Measurements from ENCODE around the gene BOD1L2. TPM values are rescaled to one million over a fixed set of nuclear protein-coding genes. Genes with fewer than 3 reads are reported as not detected.

BOD1L2 gene
- not detected in 2 replicates for total RNA-seq

GRCh38 chr18:57146956-57147636 lies at the start of gene BOD1L2:
Gene BOD1L2, plus strand, starts transcription at chr18:57147087. Its CDS starts 226 bp downstream, at chr18:57147313.
- no peak for DNase-seq (ENCODE audit: extremely low read depth, low read depth, low spot score)

- DNase-seq (ENCODE audit: extremely low read depth, low read depth, low spot score): no peak
These were observed 39.6 kb upstream of the BOD1L2 start for GRCh38 chr18:57107140-57107832.

GRCh38 chr18:57110290-57110689 lies 36.6 kb upstream of the BOD1L2 start:
- no peak for DNase-seq (ENCODE audit: extremely low read depth, low read depth, low spot score)

GRCh38 chr18:57113799-57114420 lies 33.0 kb upstream of the BOD1L2 start:
- no peak for DNase-seq (ENCODE audit: extremely low read depth, low read depth, low spot score)

GRCh38 chr18:57116598-57117132 lies 30.2 kb upstream of the BOD1L2 start:
- DNase-seq (ENCODE audit: extremely low read depth, low read depth, low spot score): no peak

- no peak for DNase-seq (ENCODE audit: extremely low read depth, low read depth, low spot score)
These were observed 25.3 kb upstream of the BOD1L2 start for GRCh38 chr18:57121542-57122112.

- no peak for DNase-seq (ENCODE audit: extremely low read depth, low read depth, low spot score)
These were observed 23.9 kb upstream of the BOD1L2 start for GRCh38 chr18:57122936-57123510.

- no peak for DNase-seq (ENCODE audit: extremely low read depth, low read depth, low spot score)
These were observed 21.3 kb upstream of the BOD1L2 start for GRCh38 chr18:57125627-57126026.

- no peak for DNase-seq (ENCODE audit: extremely low read depth, low read depth, low spot score)
These were observed 18.5 kb upstream of the BOD1L2 start for GRCh38 chr18:57128220-57128932.

GRCh38 chr18:57131101-57131500 lies 15.8 kb upstream of the BOD1L2 start:
- no peak for DNase-seq (ENCODE audit: extremely low read depth, low read depth, low spot score)

GRCh38 chr18:57131782-57132181 lies 15.1 kb upstream of the BOD1L2 start:
- DNase-seq (ENCODE audit: extremely low read depth, low read depth, low spot score): no peak

GRCh38 chr18:57134618-57135135 lies 12.2 kb upstream of the BOD1L2 start:
- no peak for DNase-seq (ENCODE audit: extremely low read depth, low read depth, low spot score)

GRCh38 chr18:57135699-57136098 lies 11.2 kb upstream of the BOD1L2 start:
- no peak for DNase-seq (ENCODE audit: extremely low read depth, low read depth, low spot score)

- no peak for DNase-seq (ENCODE audit: extremely low read depth, low read depth, low spot score)
These were observed 9.0 kb upstream of the BOD1L2 start for GRCh38 chr18:57137847-57138246.

GRCh38 chr18:57141208-57142129 lies 5.4 kb upstream of the BOD1L2 start:
- DNase-seq (ENCODE audit: extremely low read depth, low read depth, low spot score): no peak

GRCh38 chr18:57142324-57142723 lies 4.6 kb upstream of the BOD1L2 start:
- no peak for DNase-seq (ENCODE audit: extremely low read depth, low read depth, low spot score)

- no peak for DNase-seq (ENCODE audit: extremely low read depth, low read depth, low spot score)
These were observed 3.6 kb upstream of the BOD1L2 start for GRCh38 chr18:57143265-57143664.

GRCh38 chr18:57148263-57148662 lies 1.4 kb downstream of the BOD1L2 start:
- no peak for DNase-seq (ENCODE audit: extremely low read depth, low read depth, low spot score)

- no peak for DNase-seq (ENCODE audit: extremely low read depth, low read depth, low spot score)
These were observed 2.2 kb downstream of the BOD1L2 start for GRCh38 chr18:57149051-57149450.
